RWPE1 (cell line): ENCODE data around the gene FBXW7.
A peak's percentile ranks its signal among the peaks of the same experiment; 100 is the strongest.

ENCODE experiments used
- CTCF ChIA-PET: fragments of 350-600 bp; sonication (Branson Sonifier 250); formaldehyde crosslinking; extraction: SDS; loops from one replicate; lab custom pipeline; 2021; lab: Yijun Ruan, JAX
- POLR2A ChIA-PET: fragments of 400-600 bp; formaldehyde crosslinking; extraction: SDS; loops from one replicate; lab custom pipeline; 2020; ENCODE audit warnings: antibody characterized with exemption; ENCODE audit not compliant: low non-redundant PET; lab: Yijun Ruan, JAX
- DNase-seq: peaks from one replicate; pipeline ENCODE4 v3.0.0; 2012; ENCODE audit warnings: low spot score
- H3K27ac ChIP-seq: fragments of 450-650 bp; 2 replicates; pipeline ENCODE4 v1.5.1; 2017
- TF ChIP-seq, protein P1 (sequence below): fragments of 450-650 bp; conservative IDR thresholded peaks from 2 replicates; pipeline ENCODE4 v1.5.1; 2017; ENCODE audit warnings: low read depth, mild to moderate bottlenecking

Gene FBXW7

GRCh38 chr4:152455311-152455710, 80.6 kb downstream of the FBXW7 start:
- TF ChIP-seq, protein P1, sequence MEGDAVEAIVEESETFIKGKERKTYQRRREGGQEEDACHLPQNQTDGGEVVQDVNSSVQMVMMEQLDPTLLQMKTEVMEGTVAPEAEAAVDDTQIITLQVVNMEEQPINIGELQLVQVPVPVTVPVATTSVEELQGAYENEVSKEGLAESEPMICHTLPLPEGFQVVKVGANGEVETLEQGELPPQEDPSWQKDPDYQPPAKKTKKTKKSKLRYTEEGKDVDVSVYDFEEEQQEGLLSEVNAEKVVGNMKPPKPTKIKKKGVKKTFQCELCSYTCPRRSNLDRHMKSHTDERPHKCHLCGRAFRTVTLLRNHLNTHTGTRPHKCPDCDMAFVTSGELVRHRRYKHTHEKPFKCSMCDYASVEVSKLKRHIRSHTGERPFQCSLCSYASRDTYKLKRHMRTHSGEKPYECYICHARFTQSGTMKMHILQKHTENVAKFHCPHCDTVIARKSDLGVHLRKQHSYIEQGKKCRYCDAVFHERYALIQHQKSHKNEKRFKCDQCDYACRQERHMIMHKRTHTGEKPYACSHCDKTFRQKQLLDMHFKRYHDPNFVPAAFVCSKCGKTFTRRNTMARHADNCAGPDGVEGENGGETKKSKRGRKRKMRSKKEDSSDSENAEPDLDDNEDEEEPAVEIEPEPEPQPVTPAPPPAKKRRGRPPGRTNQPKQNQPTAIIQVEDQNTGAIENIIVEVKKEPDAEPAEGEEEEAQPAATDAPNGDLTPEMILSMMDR, result no peak
- CTCF ChIA-PET, result interaction anchor here (0.5 to 1.4 kb wide), 5 partner anchors 52 to 224 kb away, joined by 3 to 5 read pairs (median 5); no protein-coding TSS in a partner anchor
- no peak overlapping the region for H3K27ac ChIP-seq

GRCh38 chr4:152454398-152455011, 81.4 kb downstream of the FBXW7 start:
- ChIA-PET POLR2A (no interaction called here), CTCF (interaction anchor here (0.5 to 1.4 kb wide), 14 partner anchors 47 to 1364 kb away, joined by 3 to 7 read pairs (median 4); no protein-coding TSS in a partner anchor)
- no peak overlapping the region for H3K27ac ChIP-seq
- peak; percentile 34 for DNase-seq
- TF ChIP-seq, protein P1, result peak; percentile 72

More at GRCh38 chr4:152455311-152455710, 80.6 kb downstream of the FBXW7 start:
- DNase-seq, result no peak
- POLR2A ChIA-PET, result no interaction called here

GRCh38 chr4:152451496-152451895, 84.4 kb downstream of the FBXW7 start:
- POLR2A ChIA-PET, result no interaction called here
- H3K27ac ChIP-seq, result no peak overlapping the region
- DNase-seq, result no peak
- CTCF ChIA-PET, result interaction anchor here (0.6 kb wide), 2 partner anchors 85 to 875 kb away, joined by 3 to 4 read pairs; no protein-coding TSS in a partner anchor
- TF ChIP-seq, protein P1, result no peak

GRCh38 chr4:152448854-152449253, 87.0 kb downstream of the FBXW7 start:
- CTCF ChIA-PET, result no interaction called here
- POLR2A ChIA-PET, result no interaction called here
- DNase-seq, result no peak
- no peak overlapping the region for H3K27ac ChIP-seq
- TF ChIP-seq, protein P1, result no peak

GRCh38 chr4:152448038-152448707, 87.7 kb downstream of the FBXW7 start:
- POLR2A ChIA-PET, result no interaction called here
- H3K27ac ChIP-seq, result no peak overlapping the region
- TF ChIP-seq, protein P1, result no peak
- CTCF ChIA-PET, result interaction anchor here (0.6 to 0.7 kb wide), 2 partner anchors 40 to 550 kb away, joined by 3 read pairs; no protein-coding TSS in a partner anchor
- DNase-seq, result no peak

DNA sequence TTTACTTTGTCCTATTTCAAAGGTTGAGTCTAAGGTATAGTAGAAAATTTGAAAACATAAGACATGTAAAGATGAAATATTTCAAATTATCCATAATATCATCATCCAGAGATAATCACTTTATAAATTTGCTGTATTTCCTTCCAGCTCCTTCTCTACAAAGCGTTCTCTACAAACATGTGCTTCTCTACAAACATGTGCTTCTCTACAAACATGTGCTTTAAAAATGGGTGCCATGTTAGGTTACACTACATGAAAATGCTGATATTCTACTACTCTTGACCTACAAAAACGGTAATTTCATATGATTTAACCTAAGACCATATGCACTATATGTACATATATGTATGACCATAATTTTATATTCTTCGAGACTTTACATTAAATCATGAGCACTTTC, 92.0 kb downstream of the FBXW7 start:
- ChIA-PET CTCF (interaction anchor here (0.6 kb wide), 1 partner anchor 249 kb away, joined by 3 read pairs; no protein-coding TSS in a partner anchor), POLR2A (no interaction called here)
- no peak overlapping the region for H3K27ac ChIP-seq
- TF ChIP-seq, protein P1, result no peak
- no peak for DNase-seq
